Inferior parietal cortex (tissue), 1 donor: ENCODE measurements around the gene KLHL34.
A peak's percentile ranks its signal among the peaks of the same experiment; 100 is the strongest.

Experiments used
- DNase-seq: peaks from one replicate; pipeline ENCODE4 v3.0.0-alpha.2; 2016; ENCODE audit errors: extremely low spot score

Gene KLHL34

DNA sequence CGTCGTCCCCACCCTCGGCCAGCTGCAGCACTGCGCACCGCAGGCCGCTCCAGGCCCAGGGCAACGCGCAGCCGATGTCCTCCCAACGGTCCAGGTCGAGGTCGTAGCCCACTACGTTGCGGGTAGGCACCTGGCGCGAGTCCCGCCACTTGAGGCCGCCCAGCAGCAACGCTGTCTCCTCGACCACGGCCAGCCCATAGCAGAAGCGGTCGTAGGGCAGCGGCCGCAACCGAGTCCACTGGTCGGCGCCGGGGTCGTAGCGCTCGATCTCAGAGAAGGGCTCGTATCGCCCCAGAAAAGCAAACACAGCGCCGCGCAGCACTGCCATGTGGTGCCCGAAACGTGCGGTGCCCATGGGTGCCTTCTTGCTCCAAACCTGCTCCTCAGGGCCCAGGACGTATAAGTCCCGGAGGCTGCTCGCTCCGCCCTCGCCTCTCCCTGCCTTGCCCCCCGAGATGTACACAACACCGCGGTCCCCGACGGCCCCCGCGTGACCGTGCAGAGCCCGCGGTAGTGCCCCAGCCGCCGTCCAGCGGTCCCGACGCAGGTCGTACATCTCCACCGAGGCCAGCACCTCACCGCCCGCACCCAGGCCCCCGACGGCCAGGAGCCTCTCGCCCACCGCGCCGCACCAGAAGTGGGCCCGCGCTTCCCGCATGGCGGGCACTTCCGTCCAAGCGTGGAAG lies 2.1 kb downstream of the KLHL34 start:
- DNase-seq, result no peak

DNA sequence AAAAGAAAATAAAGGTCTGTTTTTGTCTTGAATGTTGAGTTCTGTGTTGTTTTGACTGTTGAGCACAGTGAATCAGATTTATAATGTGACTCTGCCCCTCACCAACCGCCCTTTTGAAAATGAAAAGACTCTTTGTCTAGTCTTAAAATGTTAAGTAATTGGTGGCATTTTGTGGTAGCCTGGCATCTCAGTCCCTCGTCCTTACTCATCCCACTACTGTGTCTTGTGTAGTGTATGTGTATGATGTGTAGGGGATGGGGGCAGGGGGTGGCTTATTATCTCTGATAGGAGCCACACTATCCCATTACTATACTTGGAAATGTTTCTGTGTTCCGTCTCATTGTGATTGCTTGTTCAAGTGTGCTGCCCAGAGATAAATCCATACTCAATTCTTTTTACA lies 12.2 kb downstream of the KLHL34 start:
- no peak for DNase-seq

DNA sequence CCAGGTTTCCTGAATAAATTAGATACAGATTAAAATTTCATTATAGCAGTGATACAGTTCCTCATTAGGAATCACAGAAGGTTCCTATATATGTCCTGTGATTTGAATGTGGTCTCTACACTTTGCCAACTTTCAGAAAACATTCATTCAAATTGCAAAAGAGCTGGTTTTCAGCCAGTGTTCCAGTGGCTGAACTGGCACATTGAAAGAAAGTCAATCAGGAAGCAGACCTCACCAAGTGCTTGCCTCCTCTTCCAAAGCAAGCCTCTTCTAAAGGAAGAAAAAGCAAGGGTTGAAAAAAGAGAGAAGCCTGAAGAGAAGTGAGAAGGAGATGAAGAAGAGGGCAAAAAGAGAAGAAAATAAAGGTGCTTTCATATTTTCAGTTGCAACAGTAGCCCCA lies 12.7 kb downstream of the KLHL34 start:
- DNase-seq, result no peak

DNA sequence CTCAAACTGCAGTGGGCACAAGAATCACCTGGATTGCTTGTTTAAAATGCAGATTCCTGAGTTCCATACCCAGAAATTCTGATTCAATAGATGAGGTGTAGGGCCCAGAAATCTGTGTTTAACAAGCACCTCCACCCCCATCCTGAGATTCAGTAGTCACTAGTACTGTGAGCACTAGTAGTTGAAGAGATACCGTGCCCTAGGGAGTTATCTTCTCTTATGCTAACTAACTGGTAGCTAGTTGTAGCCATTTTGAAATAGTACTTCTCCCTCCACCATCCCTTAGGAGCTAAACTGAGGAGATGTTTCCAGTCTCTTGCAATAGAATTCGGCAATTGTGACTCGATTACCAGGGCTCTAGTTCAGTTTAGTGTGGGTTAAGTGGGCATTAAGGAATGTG lies 18.4 kb downstream of the KLHL34 start:
- no peak for DNase-seq

DNA sequence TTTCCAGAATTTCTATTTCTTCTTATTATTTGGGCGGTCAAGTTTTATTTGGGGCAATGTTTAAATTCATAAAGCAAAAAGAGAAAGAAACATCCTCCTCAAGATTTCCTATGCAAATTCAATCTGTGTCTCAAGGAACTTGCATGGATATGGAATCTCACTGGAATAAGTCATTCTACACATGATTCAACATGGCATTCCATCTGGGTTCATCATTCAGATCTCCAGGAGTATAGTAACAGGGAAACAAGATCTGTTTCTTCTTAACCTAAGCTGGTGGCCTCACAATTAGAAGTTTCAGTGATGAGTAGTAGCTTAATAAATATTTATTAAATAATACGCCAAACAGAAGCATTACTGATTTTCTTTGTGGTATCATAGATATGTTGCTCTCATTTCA lies 19.8 kb downstream of the KLHL34 start:
- no peak for DNase-seq

DNA sequence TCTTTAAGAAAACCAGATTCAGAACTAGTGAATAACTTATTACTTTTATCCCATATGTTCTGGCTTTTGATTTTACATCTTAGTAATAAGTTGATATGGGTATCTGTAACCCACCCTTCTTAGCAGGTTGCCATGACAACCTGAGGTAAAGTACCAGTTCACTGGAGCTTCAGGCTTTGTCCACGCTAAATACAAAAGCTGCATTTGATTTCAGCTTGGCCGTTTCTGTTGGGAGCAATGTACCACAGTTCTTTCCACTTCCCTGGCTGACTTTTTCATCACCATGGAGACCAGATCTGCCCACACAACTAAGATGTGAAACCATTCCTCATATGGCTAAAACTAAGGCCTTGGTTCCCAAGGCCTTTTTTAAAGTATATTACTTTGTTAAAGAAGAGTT lies 26.1 kb downstream of the KLHL34 start:
- DNase-seq, result peak; percentile 25

DNA sequence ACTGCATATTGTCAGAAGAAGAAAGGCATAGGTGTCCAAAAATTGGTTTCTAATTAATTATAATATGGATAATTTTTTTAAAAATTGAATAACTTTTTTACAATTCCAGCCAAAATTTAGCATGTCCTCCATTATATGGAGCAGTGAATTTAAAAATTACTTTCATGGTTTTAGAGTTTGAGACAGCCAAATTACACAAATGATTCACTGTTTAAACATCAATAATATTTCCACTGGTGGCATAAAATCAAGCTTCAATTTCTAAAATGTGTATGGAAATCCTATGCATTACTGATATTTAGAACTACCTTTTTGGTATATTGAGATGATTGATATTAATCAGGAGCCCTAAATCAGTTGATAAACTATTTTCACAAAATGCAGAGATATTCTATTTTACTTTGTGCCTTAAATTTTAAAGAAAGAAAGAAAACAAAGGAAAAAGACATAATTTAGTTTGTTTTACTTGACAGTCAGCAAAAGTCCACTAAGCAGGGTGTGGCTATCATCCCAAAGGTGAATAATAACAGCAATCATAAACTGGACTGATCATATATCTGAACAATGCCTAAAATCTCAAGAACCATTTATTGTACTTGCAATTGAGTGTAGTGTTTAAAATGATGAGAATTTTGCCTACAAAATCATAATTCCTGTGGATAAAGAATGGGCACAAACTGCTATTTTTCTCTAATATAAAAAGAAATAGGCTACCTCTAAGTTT lies 34.2 kb downstream of the KLHL34 start:
- no peak for DNase-seq

DNA sequence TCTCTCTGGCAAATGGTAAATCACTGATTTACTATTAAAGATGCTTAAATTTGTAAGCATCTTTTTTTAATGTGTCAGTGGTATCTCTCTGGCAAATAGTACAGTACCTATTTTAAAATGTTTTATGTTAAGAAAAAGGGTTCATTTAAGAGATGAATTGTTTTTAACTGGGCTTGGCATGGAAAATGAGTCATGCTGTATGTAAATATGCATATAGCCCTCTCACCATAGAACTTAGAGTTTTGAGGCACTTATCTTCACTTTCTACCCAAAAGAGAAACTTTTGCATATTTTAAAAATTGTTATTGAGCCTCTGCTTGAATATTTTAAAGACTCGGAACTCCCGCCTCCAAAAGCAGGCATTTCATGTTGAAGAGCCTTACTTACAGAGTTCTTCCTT lies 37.9 kb downstream of the KLHL34 start:
- DNase-seq, result no peak

DNA sequence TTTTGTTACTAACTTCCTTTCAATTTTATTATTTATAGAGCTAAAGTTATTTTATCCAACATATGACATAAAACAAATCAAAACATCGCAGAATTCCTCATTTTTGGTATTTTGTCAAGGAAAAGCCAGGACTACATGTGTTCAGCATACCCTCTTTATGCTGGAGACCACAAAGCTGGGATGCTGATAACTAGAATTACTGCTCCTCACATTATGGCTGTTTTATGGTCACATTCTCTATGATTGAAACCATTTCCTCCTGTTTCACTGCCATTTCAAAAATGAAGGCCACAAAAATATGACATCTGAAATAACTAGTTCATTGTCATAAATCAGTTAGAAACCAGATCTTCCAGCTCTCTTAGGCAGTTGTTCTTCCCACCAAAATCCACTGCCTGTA lies 41.7 kb downstream of the KLHL34 start:
- DNase-seq, result no peak

DNA sequence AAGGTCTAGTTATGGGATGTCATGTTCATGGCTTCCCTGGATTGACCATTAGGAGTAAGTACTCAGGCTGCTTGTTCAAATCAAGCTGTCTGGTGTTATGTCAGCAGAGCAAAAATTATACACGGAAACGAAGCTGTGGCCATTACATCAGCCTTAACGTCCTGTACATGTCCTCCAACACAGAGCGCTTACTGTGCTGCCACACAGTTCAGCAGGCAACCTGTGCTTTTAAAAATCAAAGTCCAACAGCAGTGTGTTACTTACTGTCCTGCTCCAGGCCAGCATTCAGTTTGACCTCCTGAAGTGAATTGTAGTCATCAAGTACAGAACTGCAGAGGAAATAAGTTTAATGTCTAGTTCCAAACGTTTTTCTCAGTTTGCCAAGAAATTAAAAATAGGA lies 46.0 kb downstream of the KLHL34 start:
- no peak for DNase-seq

DNA sequence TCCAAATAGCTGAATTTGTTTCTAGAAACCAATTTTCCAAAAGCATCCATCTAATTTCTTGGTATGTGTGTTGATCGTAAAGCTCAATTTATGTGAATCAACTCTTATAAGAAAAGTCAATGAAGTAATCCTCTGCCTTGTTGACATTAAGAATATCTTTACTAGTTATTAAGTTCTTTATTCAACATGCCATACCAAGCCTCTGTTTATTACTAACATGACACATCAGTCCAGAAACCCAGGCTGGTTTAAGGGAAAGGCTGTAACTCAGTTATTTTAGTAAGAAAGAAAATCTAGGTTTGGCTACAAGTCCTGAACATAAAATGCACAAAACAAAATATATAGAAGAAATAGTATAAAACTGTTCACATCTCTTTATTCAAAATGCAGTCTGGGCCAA lies 48.0 kb downstream of the KLHL34 start:
- DNase-seq, result no peak

DNA sequence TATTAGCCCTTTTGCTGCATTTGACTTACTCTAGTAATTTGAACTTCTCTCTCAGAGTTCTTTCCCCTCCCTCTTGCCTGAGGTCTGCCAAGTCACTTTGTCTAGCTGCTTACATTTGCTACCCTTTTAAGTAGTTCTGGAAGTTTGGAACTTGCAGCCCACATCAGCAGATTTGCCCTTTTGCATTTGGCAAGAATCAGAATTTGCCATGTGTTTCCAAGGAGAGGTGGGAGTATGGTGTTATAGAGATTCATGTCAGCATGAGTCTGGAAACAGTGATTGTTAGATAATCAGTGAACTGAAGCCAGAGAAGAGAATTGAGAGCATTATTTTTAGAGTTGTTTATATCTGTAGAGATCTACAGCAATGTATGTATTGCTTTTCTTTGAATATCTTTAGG lies 52.1 kb downstream of the KLHL34 start:
- peak; percentile 48 for DNase-seq
